Measurements from ENCODE around the gene TMEM39B. TPM values are rescaled to one million over a fixed set of nuclear protein-coding genes. Genes with fewer than 3 reads are reported as not detected.

Gene TMEM39B
- total RNA-seq, 3 donors from 2014 or later: 4.2 to 6.2 (median 4.8) TPM

DNA sequence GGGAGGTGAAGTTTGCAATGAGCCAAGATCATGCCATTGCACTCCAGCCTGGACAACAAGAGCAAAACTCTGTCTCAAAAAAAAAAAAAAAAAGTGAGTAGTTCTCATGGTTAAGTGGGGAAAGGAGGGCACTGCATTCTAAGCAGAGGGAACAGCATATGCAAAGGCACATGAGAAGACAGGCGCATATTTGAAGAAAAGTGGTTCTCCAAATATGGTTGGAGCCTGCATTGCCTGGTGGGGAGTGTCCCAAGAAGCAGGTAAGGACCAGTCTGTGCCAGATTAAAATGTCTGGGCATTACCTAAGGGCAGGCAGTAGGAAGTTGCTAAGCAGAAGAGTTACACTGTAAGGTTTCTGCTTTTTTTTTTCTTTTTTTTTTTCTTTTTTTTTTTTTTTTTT is 32.6 kb downstream of the TMEM39B start:
- TF ChIP-seq POLR2A (IDR thresholded peaks at IDR 0.05): no peak
- TF ChIP-seq, protein P1, sequence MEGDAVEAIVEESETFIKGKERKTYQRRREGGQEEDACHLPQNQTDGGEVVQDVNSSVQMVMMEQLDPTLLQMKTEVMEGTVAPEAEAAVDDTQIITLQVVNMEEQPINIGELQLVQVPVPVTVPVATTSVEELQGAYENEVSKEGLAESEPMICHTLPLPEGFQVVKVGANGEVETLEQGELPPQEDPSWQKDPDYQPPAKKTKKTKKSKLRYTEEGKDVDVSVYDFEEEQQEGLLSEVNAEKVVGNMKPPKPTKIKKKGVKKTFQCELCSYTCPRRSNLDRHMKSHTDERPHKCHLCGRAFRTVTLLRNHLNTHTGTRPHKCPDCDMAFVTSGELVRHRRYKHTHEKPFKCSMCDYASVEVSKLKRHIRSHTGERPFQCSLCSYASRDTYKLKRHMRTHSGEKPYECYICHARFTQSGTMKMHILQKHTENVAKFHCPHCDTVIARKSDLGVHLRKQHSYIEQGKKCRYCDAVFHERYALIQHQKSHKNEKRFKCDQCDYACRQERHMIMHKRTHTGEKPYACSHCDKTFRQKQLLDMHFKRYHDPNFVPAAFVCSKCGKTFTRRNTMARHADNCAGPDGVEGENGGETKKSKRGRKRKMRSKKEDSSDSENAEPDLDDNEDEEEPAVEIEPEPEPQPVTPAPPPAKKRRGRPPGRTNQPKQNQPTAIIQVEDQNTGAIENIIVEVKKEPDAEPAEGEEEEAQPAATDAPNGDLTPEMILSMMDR (IDR thresholded peaks at IDR 0.05): no peak
- TF ChIP-seq POLR2AphosphoS5 (IDR thresholded peaks at IDR 0.05): no peak
- H3K27me3 ChIP-seq: no peaks in the 10 kb centered on the region
- peaks cover 0 to 4% of the 10 kb centered on the region in 2 donors for H3K4me1 ChIP-seq
- H3K27ac ChIP-seq: no peak overlapping the region
- no peaks in the 10 kb centered on the region for H3K36me3 ChIP-seq
- H3K9me3 ChIP-seq: no peaks in the 10 kb centered on the region
- no peak overlapping the region for H3K4me3 ChIP-seq
- intact Hi-C loops (cut with DNase I; ENCODE audit: low total_unique reads): no loop called here
- no peak for DNase-seq (ENCODE audit: low spot score in 2 of 2)

DNA sequence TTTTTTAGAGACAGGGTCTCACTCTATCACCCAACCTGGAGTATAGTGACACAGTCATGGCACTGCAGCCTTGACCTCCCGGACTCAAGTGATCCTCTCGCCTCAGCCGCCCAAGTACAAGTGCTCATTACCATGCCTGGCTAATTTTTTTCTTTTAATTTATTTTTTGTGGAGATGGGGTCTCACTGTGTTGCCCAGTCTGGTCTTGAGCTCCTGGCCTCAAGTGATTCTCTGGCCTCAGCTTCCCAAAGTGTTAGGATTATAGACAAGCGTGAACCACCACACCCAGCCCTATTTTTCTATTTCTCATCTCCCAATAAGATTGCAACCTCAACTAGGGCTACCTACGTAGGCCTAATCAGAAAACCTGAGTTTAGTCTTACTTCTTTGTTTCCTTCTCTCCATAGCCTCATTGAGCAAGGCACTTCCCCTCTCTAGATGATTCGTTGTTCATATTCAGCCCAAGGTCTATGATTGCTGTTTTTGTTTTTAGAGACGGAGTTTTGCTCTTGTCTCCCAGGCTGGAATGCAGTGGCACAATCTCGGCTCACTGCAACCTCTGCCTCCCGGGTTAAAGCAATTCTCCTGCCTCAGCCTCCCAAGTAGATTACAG is 34.0 kb downstream of the TMEM39B start:
- Histone ChIP-seq H3K4me3 (peak overlapping the region; percentile 72 to 98 (median 95)), H3K9me3 (no peaks in the 10 kb centered on the region), H3K4me1 (peaks cover 0 to 17% of the 10 kb centered on the region in 2 donors), H3K36me3 (no peaks in the 10 kb centered on the region), H3K27ac (no peak overlapping the region), H3K27me3 (no peaks in the 10 kb centered on the region)
- intact Hi-C loops (cut with DNase I; ENCODE audit: low total_unique reads): no loop called here
- no peak for DNase-seq (ENCODE audit: low spot score in 2 of 2)
- no peak for TF ChIP-seq POLR2AphosphoS5 (IDR thresholded peaks at IDR 0.05)
- no peak for TF ChIP-seq POLR2A (IDR thresholded peaks at IDR 0.05)
- TF ChIP-seq, protein P1 (IDR thresholded peaks at IDR 0.05): no peak

DNA sequence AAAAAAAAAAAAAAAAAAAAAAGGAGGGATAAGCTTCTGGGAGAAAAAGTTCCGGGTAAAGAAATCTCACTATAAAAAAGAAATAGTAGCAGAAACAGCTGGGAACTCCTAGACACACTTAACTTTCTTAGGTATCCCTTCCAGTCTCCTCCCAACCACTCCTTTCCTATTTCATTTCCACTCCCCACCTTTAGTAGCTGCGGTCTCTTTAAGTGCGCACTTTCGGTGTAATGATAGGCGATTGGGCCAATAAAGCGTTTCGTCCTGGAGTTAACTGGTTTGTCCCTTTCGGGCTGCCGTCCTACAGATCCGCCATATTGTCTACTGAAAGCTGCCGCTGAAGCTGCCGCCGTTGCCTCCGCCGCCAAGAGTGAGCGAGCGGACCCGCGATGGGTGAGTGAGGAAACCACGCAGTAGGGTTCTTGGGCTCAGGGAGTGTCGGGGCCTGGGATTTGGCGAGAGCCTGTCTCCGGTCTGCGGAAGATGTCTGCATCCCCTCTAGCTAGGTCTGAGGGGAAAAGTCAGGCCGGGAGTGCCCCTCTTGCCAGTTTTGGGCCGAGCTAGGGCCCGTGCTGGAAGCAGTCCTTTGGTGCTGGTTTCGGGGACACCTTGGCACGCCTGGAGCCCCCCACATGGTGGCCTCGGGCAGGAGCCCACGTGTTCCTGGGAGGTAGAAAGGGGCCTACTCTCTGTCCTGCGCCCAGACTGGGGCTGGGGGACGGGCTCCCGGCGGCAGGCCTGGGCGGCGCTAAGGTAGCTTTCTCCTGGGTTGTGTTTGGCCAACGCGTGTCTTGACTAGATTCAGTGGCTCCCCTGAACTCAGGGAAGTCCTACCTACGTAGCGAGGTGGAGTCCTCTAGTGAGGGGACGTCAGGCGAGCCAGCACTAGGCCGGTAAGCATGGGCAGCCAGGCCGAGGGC is 35.3 kb downstream of the TMEM39B start, which contains the start of gene KPNA6:
KPNA6 (plus strand) TSS at position 315 of the 920 bp plus-strand sequence; CDS start at position 390, 75 bp downstream.
- Histone ChIP-seq H3K27me3 (no peaks in the 10 kb centered on the region), H3K36me3 (no peaks in the 10 kb centered on the region), H3K9me3 (no peaks in the 10 kb centered on the region), H3K4me3 (peak within 1 kb of the TSS; percentile 72 to 98 (median 95)), H3K4me1 (peaks cover 0 to 24% of the 10 kb centered on the region in 2 donors), H3K27ac (peak within 1 kb of the TSS; percentile 95)
- peak; percentile 85 for DNase-seq (ENCODE audit: low spot score in 2 of 2)
- TF ChIP-seq POLR2A (IDR thresholded peaks at IDR 0.05) (peak; percentile 28), POLR2AphosphoS5 (IDR thresholded peaks at IDR 0.05) (peak; percentile 83 to 94 (median 93))
- TF ChIP-seq, protein P1 (IDR thresholded peaks at IDR 0.05): peak in 1 of 3 donors; percentile 11
- intact Hi-C loops (cut with DNase I; ENCODE audit: low total_unique reads): no loop called here

- Histone ChIP-seq H3K36me3 (no peaks in the 10 kb centered on the region), H3K4me1 (peaks cover 0 to 24% of the 10 kb centered on the region in 2 donors), H3K9me3 (no peaks in the 10 kb centered on the region), H3K27me3 (no peaks in the 10 kb centered on the region), H3K27ac (no peak overlapping the region), H3K4me3 (no peak overlapping the region)
- intact Hi-C loops (cut with DNase I; ENCODE audit: low total_unique reads): no loop called here
- DNase-seq (ENCODE audit: low spot score in 2 of 2): no peak
- TF ChIP-seq, protein P1 (IDR thresholded peaks at IDR 0.05): no peak
- TF ChIP-seq POLR2AphosphoS5 (IDR thresholded peaks at IDR 0.05) (no peak), POLR2A (IDR thresholded peaks at IDR 0.05) (no peak)
Measured at GRCh38 chr1:32111040-32111623, 38.4 kb downstream of the TMEM39B start.

Data from breast epithelium (tissue), 4 donors.